H9 (cell line): Measurements from ENCODE around the gene DNAJC6. TPM values are rescaled to one million over a fixed set of nuclear protein-coding genes. Genes with fewer than 3 reads are reported as not detected.

ENCODE experiments used
- DNase-seq: peaks from one replicate; pipeline ENCODE4 v3.0.0-alpha.2; 2017
- H2AFZ ChIP-seq: one replicate; pipeline ENCODE4 v1.6.1; 2013; ENCODE audit warnings: mild to moderate bottlenecking, low read length, control low read depth, moderate library complexity
- H2AK5ac ChIP-seq: 2 replicates; pipeline ENCODE4 v1.6.1; 2013; ENCODE audit warnings: low read length, control low read depth, mixed read lengths; ENCODE audit not compliant: insufficient read length
- H2BK120ac ChIP-seq: one replicate; pipeline ENCODE4 v1.6.1; 2013; ENCODE audit warnings: low read depth, mild to moderate bottlenecking, low read length, control low read depth, inconsistent platforms; ENCODE audit not compliant: poor library complexity, severe bottlenecking
- H2BK12ac ChIP-seq: 2 replicates; pipeline ENCODE4 v1.6.1; 2013; ENCODE audit warnings: low read length, control low read depth, mixed read lengths, low read depth; ENCODE audit not compliant: insufficient read length
- H2BK15ac ChIP-seq: 2 replicates; pipeline ENCODE4 v1.6.1; 2013; ENCODE audit warnings: low read depth, low read length, control low read depth
- H2BK20ac ChIP-seq: one replicate; pipeline ENCODE4 v1.6.1; 2013; ENCODE audit warnings: low read depth, mild to moderate bottlenecking, low read length, control low read depth, inconsistent platforms; ENCODE audit not compliant: poor library complexity, severe bottlenecking
- H2BK5ac ChIP-seq: 2 replicates; pipeline ENCODE4 v1.6.1; 2013; ENCODE audit warnings: low read length, control low read depth, mixed read lengths; ENCODE audit not compliant: insufficient read length
- H3K14ac ChIP-seq: 2 replicates; pipeline ENCODE4 v1.6.1; 2013; ENCODE audit warnings: low read length, control low read depth; ENCODE audit not compliant: insufficient read depth
- H3K18ac ChIP-seq: 2 replicates; pipeline ENCODE4 v1.6.1; 2013; ENCODE audit warnings: low read depth, mild to moderate bottlenecking, mixed read lengths, low read length, control low read depth; ENCODE audit not compliant: insufficient read length
- H3K23ac ChIP-seq: 2 replicates; pipeline ENCODE4 v1.6.1; 2013; ENCODE audit warnings: low read length, control low read depth, mixed read lengths, low read depth; ENCODE audit not compliant: insufficient read length
- H3K23me2 ChIP-seq: 2 replicates; pipeline ENCODE4 v1.6.1; 2013; ENCODE audit warnings: low read depth, mild to moderate bottlenecking, mixed read lengths, low read length, control low read depth; ENCODE audit not compliant: insufficient read length, poor library complexity, severe bottlenecking
- H3K27ac ChIP-seq: 2 replicates; pipeline ENCODE4 v1.5.1; 2013; ENCODE audit warnings: low read length, control low read depth, mixed read lengths, low read depth; ENCODE audit not compliant: insufficient read length
- H3K27me3 ChIP-seq: 2 replicates; pipeline ENCODE4 v1.6.1; 2013; ENCODE audit warnings: low read length, control low read depth, inconsistent platforms; ENCODE audit not compliant: insufficient read depth
- H3K4ac ChIP-seq: 2 replicates; pipeline ENCODE4 v1.6.1; 2013; ENCODE audit warnings: low read depth, mild to moderate bottlenecking, control low read depth, inconsistent platforms, low read length, moderate library complexity
- H3K4me1 ChIP-seq: 2 replicates; pipeline ENCODE4 v1.6.1; 2013; ENCODE audit warnings: low read length, control low read depth, inconsistent platforms; ENCODE audit not compliant: insufficient read depth
- H3K4me2 ChIP-seq: 2 replicates; pipeline ENCODE4 v1.6.1; 2013; ENCODE audit warnings: low read length, control low read depth, mixed read lengths; ENCODE audit not compliant: insufficient read length, insufficient read depth
- H3K56ac ChIP-seq: 2 replicates; pipeline ENCODE4 v1.6.1; 2013; ENCODE audit warnings: low read depth, mild to moderate bottlenecking, mixed read lengths, low read length, control low read depth; ENCODE audit not compliant: insufficient read length
- H3K79me1 ChIP-seq: 2 replicates; pipeline ENCODE4 v1.6.1; 2013; ENCODE audit warnings: low read depth, mild to moderate bottlenecking, moderate library complexity, low read length, control low read depth, inconsistent platforms; ENCODE audit not compliant: insufficient read depth, poor library complexity, severe bottlenecking
- H3K79me2 ChIP-seq: 2 replicates; pipeline ENCODE4 v1.6.1; 2013; ENCODE audit warnings: low read length, control low read depth, inconsistent platforms; ENCODE audit not compliant: insufficient read depth
- H3K9ac ChIP-seq: 2 replicates; pipeline ENCODE4 v1.6.1; 2013; ENCODE audit warnings: low read length, control low read depth, mixed read lengths; ENCODE audit not compliant: insufficient read length; ENCODE audit errors: extremely low read depth
- H3K9me3 ChIP-seq: one replicate; pipeline ENCODE4 v1.6.1; 2013; ENCODE audit warnings: low read depth, low read length, inconsistent platforms; ENCODE audit not compliant: control insufficient read depth
- H3T11ph ChIP-seq: one replicate; pipeline ENCODE4 v1.6.1; 2013; ENCODE audit warnings: mild to moderate bottlenecking, low read length, control low read depth, inconsistent platforms
- H4K20me1 ChIP-seq: one replicate; pipeline ENCODE4 v1.6.1; 2013; ENCODE audit not compliant: control insufficient read depth, insufficient read length, insufficient read depth
- H4K5ac ChIP-seq: 2 replicates; pipeline ENCODE4 v1.6.1; 2013; ENCODE audit warnings: low read depth, mild to moderate bottlenecking, mixed read lengths, low read length, control low read depth; ENCODE audit not compliant: insufficient read length
- H4K8ac ChIP-seq: replicated peaks from 2 replicates; pipeline ENCODE4 v1.6.1; 2013; ENCODE audit warnings: low read length, control low read depth, mixed read lengths, low read depth; ENCODE audit not compliant: insufficient read length
- H4K91ac ChIP-seq: 2 replicates; pipeline ENCODE4 v1.6.1; 2013; ENCODE audit warnings: low read depth, mild to moderate bottlenecking, moderate library complexity, mixed read lengths, low read length, control low read depth; ENCODE audit not compliant: insufficient read length
- H3K27ac Mint-ChIP-seq, 3 experiments: 2 replicates in 2 of 3; 3 replicates in 1 of 3; pipeline ENCODE4 v1.8.0; 2020 to 2021; ENCODE audit warnings: mixed read lengths in 3 of 3, mild to moderate bottlenecking in 1 of 3, moderate library complexity in 1 of 3
- H3K27me3 Mint-ChIP-seq: 2 replicates; pipeline ENCODE4 v1.8.0; 2021; ENCODE audit warnings: low read depth, mild to moderate bottlenecking, moderate library complexity, mixed read lengths
- H3K36me3 Mint-ChIP-seq, 3 experiments: 2 replicates in 2 of 3; 3 replicates in 1 of 3; pipeline ENCODE4 v1.8.0; 2020 to 2021; ENCODE audit warnings: low read depth in 3 of 3, mixed read lengths in 3 of 3; ENCODE audit not compliant: insufficient read depth in 1 of 3
- H3K4me1 Mint-ChIP-seq, 2 experiments: 2 replicates each; pipeline ENCODE4 v1.8.0; 2020; ENCODE audit warnings: mixed read lengths in 2 of 2
- H3K4me3 Mint-ChIP-seq, 2 experiments: 2 replicates in 1 of 2; 3 replicates in 1 of 2; pipeline ENCODE4 v1.8.0; 2020 to 2021; ENCODE audit warnings: mild to moderate bottlenecking in 2 of 2, mixed read lengths in 2 of 2, moderate library complexity in 1 of 2
- H3K9me3 Mint-ChIP-seq, 2 experiments: 2 replicates in 1 of 2; 3 replicates in 1 of 2; pipeline ENCODE4 v1.8.0; 2020; ENCODE audit warnings: mild to moderate bottlenecking in 2 of 2, mixed read lengths in 2 of 2, moderate library complexity in 1 of 2
- WGBS: extraction: QIAGEN DNeasy Blood & Tissue Kit; methylation state at CpG from one replicate; pipeline ENCODE4 v1.1.7; 2013; ENCODE audit warnings: missing lambda C conversion rate, low lambda C conversion rate, mixed read lengths; ENCODE audit not compliant: insufficient read length; ENCODE audit errors: extremely low coverage; 5-methylcytosine and 5-hydroxymethylcytosine counted together
- total RNA-seq: library from RNA; stranded (reverse); gene quantifications from 2 replicates; pipeline ENCODE4 v1.2.1, GENCODE V29; 2021
- TF ChIP-seq, protein P1 (sequence below): fragments of 200-600 bp; sonication (generic); conservative IDR thresholded peaks from 3 replicates; pipeline ENCODE4 v1.8.0; 2021; ENCODE audit warnings: antibody characterized with exemption, mild to moderate bottlenecking

Gene DNAJC6
- total RNA-seq, 1 experiment from 2014 or later: 2.2 TPM

DNA sequence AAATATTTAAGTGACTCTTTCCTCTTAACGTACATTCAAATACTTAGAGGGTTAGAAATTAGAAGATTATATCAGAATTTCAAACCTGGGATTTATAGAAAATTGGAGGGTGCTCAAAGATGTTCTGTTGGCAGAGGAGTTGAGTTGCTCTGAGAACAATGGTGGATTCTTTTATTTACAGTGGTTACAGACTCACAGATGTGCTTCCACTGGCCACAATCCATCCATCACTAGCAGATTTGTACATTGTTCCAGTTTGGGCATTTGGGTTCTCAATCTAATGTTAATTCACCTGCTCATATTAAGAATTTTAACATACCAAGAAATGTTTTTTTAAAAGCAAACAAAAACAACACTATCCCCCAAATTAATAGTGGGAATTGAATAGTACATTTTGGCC is 23.5 kb downstream of the DNAJC6 start:
- no peak overlapping the region for H3K14ac ChIP-seq
- H3K27ac ChIP-seq: no peak overlapping the region
- no peak overlapping the region for H4K5ac ChIP-seq
- no peak overlapping the region for H2BK5ac ChIP-seq
- H2BK15ac ChIP-seq: no peak overlapping the region
- TF ChIP-seq, protein P1, sequence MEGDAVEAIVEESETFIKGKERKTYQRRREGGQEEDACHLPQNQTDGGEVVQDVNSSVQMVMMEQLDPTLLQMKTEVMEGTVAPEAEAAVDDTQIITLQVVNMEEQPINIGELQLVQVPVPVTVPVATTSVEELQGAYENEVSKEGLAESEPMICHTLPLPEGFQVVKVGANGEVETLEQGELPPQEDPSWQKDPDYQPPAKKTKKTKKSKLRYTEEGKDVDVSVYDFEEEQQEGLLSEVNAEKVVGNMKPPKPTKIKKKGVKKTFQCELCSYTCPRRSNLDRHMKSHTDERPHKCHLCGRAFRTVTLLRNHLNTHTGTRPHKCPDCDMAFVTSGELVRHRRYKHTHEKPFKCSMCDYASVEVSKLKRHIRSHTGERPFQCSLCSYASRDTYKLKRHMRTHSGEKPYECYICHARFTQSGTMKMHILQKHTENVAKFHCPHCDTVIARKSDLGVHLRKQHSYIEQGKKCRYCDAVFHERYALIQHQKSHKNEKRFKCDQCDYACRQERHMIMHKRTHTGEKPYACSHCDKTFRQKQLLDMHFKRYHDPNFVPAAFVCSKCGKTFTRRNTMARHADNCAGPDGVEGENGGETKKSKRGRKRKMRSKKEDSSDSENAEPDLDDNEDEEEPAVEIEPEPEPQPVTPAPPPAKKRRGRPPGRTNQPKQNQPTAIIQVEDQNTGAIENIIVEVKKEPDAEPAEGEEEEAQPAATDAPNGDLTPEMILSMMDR: no peak
- H4K20me1 ChIP-seq: no peaks in the 10 kb centered on the region
- Mint-ChIP-seq H3K4me1 (peaks cover 2% of the 10 kb centered on the region in 2 experiments; a peak in 1 of 4 replicates), H3K36me3 (peaks cover 0 to 6% (median 6%) of the 10 kb centered on the region in 3 experiments; a peak in 5 of 7 replicates), H3K27ac (no peak overlapping the region), H3K9me3 (peaks cover 5 to 6% of the 10 kb centered on the region in 2 experiments; a peak in 4 of 5 replicates), H3K27me3 (no peaks in the 10 kb centered on the region), H3K4me3 (no peak overlapping the region)
- no peak overlapping the region for H3T11ph ChIP-seq
- no peaks in the 10 kb centered on the region for H3K23me2 ChIP-seq
- no peaks in the 10 kb centered on the region for H3K27me3 ChIP-seq
- H3K56ac ChIP-seq: no peak overlapping the region
- no peak overlapping the region for H2BK12ac ChIP-seq
- no peaks in the 10 kb centered on the region for H3K4me1 ChIP-seq
- no peaks in the 10 kb centered on the region for H3K79me1 ChIP-seq
- no peak overlapping the region for H2BK120ac ChIP-seq
- H3K9me3 ChIP-seq: no peaks in the 10 kb centered on the region
- DNase-seq: no peak
- H4K91ac ChIP-seq: no peak overlapping the region
- no peak overlapping the region for H3K9ac ChIP-seq
- no peak overlapping the region for H2AFZ ChIP-seq
- H3K18ac ChIP-seq: no peak overlapping the region
- H3K4ac ChIP-seq: no peak overlapping the region
- H2AK5ac ChIP-seq: no peak overlapping the region
- WGBS: no CpG with 5 or more reads among the region's 1 CpG
- H3K23ac ChIP-seq: no peak overlapping the region
- H2BK20ac ChIP-seq: no peak overlapping the region
- H3K4me2 ChIP-seq: no peak overlapping the region
- no peaks in the 10 kb centered on the region for H3K79me2 ChIP-seq
- no peak overlapping the region for H4K8ac ChIP-seq
